ENCODE results near the gene CNOT2. TPM values are rescaled to one million over a fixed set of nuclear protein-coding genes. Genes with fewer than 3 reads are reported as not detected.

Gene CNOT2
- total and polyA plus RNA-seq, 2 experiments from 2014 or later = 110 to 152 TPM

DNA sequence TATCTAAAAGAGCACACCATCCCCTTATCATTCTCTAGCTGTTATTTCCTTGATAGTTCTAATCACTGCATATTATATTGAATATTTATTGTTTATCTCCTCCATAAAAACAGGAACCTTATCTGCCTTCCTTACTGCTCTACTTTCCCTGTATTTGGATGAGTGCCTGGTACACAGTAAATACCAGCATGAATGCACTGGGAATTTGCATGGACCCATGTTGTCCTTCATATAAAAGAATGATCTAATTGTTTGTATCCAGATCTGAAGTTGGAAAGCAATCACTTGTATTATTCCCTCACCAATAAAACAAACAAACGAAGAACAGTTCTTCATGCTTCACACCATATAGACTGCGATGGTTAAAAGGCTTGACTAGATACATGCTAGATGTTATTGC lies 15.3 kb upstream of the CNOT2 start:
- Histone ChIP-seq H4K20me1 (replicated peaks; ENCODE audit: insufficient read depth) (no peaks in the 10 kb centered on the region), H3K27ac (ENCODE audit: low read depth) (no peak overlapping the region), H3K4me2 (no peak overlapping the region), H3K4me1 (ENCODE audit: insufficient read depth) (no peaks in the 10 kb centered on the region), H3K4me3 (no peak overlapping the region), H3K79me2 (replicated peaks; ENCODE audit: insufficient read depth) (no peaks in the 10 kb centered on the region), H3K27me3 (ENCODE audit: insufficient read depth) (no peaks in the 10 kb centered on the region), H3K9me2 (ENCODE audit: insufficient read depth) (no peaks in the 10 kb centered on the region), H3K36me3 (ENCODE audit: insufficient read depth) (no peaks in the 10 kb centered on the region), H3F3A (replicated peaks; ENCODE audit: low read depth) (no peaks in the 10 kb centered on the region), H2AFZ (no peak overlapping the region)
- Mint-ChIP-seq H3K27me3 (ENCODE audit: insufficient read depth, low read depth, poor library complexity) (peaks cover 3% of the 10 kb centered on the region), H3K4me1 (no peaks in the 10 kb centered on the region), H3K4me3 (no peak overlapping the region), H3K27ac (no peak overlapping the region), H3K9me3 (no peaks in the 10 kb centered on the region), H3K36me3 (ENCODE audit: low read depth) (no peaks in the 10 kb centered on the region)
- ATAC-seq (no peak), DNase-seq (ENCODE audit: low spot score) (no peak)
- no peak for TF ChIP-seq REST (IDR thresholded peaks at IDR 0.05; ENCODE audit: unreplicated experiment)
- TF ChIP-seq EZH2phosphoT487 (IDR thresholded peaks at IDR 0.05; ENCODE audit: unreplicated experiment) = no peak
- no peak for TF ChIP-seq JUNB (IDR thresholded peaks at IDR 0.05; ENCODE audit: unreplicated experiment)
- TF ChIP-seq CTCF (conservative IDR thresholded peaks at IDR 0.05; ENCODE audit: low read depth in 2 of 2) = no peak
- TF ChIP-seq NANOG (IDR thresholded peaks at IDR 0.05; ENCODE audit: borderline replicate concordance) = no peak
- TF ChIP-seq EZH2 (IDR thresholded peaks at IDR 0.05; ENCODE audit: low read depth, unreplicated experiment) = no peak
- TF ChIP-seq, protein P1, sequence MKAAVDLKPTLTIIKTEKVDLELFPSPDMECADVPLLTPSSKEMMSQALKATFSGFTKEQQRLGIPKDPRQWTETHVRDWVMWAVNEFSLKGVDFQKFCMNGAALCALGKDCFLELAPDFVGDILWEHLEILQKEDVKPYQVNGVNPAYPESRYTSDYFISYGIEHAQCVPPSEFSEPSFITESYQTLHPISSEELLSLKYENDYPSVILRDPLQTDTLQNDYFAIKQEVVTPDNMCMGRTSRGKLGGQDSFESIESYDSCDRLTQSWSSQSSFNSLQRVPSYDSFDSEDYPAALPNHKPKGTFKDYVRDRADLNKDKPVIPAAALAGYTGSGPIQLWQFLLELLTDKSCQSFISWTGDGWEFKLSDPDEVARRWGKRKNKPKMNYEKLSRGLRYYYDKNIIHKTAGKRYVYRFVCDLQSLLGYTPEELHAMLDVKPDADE (IDR thresholded peaks at IDR 0.05) = no peak
- TF ChIP-seq CREB1 (CRISPR knock-in tag; IDR thresholded peaks at IDR 0.05; ENCODE audit: low read depth) = no peak
- TF ChIP-seq STAT1 (IDR thresholded peaks at IDR 0.05; ENCODE audit: unreplicated experiment) = no peak
- TF ChIP-seq, protein P2, sequence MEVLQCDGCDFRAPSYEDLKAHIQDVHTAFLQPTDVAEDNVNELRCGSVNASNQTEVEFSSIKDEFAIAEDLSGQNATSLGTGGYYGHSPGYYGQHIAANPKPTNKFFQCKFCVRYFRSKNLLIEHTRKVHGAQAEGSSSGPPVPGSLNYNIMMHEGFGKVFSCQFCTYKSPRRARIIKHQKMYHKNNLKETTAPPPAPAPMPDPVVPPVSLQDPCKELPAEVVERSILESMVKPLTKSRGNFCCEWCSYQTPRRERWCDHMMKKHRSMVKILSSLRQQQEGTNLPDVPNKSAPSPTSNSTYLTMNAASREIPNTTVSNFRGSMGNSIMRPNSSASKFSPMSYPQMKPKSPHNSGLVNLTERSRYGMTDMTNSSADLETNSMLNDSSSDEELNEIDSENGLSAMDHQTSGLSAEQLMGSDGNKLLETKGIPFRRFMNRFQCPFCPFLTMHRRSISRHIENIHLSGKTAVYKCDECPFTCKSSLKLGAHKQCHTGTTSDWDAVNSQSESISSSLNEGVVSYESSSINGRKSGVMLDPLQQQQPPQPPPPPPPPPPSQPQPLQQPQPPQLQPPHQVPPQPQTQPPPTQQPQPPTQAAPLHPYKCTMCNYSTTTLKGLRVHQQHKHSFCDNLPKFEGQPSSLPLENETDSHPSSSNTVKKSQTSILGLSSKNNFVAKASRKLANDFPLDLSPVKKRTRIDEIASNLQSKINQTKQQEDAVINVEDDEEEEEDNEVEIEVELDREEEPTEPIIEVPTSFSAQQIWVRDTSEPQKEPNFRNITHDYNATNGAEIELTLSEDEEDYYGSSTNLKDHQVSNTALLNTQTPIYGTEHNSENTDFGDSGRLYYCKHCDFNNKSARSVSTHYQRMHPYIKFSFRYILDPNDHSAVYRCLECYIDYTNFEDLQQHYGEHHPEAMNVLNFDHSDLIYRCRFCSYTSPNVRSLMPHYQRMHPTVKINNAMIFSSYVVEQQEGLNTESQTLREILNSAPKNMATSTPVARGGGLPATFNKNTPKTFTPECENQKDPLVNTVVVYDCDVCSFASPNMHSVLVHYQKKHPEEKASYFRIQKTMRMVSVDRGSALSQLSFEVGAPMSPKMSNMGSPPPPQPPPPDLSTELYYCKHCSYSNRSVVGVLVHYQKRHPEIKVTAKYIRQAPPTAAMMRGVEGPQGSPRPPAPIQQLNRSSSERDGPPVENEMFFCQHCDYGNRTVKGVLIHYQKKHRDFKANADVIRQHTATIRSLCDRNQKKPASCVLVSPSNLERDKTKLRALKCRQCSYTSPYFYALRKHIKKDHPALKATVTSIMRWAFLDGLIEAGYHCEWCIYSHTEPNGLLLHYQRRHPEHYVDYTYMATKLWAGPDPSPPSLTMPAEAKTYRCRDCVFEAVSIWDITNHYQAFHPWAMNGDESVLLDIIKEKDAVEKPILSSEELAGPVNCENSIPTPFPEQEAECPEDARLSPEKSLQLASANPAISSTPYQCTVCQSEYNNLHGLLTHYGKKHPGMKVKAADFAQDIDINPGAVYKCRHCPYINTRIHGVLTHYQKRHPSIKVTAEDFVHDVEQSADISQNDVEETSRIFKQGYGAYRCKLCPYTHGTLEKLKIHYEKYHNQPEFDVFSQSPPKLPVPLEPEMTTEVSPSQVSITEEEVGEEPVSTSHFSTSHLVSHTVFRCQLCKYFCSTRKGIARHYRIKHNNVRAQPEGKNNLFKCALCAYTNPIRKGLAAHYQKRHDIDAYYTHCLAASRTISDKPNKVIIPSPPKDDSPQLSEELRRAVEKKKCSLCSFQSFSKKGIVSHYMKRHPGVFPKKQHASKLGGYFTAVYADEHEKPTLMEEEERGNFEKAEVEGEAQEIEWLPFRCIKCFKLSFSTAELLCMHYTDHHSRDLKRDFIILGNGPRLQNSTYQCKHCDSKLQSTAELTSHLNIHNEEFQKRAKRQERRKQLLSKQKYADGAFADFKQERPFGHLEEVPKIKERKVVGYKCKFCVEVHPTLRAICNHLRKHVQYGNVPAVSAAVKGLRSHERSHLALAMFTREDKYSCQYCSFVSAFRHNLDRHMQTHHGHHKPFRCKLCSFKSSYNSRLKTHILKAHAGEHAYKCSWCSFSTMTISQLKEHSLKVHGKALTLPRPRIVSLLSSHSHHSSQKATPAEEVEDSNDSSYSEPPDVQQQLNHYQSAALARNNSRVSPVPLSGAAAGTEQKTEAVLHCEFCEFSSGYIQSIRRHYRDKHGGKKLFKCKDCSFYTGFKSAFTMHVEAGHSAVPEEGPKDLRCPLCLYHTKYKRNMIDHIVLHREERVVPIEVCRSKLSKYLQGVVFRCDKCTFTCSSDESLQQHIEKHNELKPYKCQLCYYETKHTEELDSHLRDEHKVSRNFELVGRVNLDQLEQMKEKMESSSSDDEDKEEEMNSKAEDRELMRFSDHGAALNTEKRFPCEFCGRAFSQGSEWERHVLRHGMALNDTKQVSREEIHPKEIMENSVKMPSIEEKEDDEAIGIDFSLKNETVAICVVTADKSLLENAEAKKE (CRISPR knock-in tag; IDR thresholded peaks at IDR 0.05) = no peak
- TF ChIP-seq ZNF331 (CRISPR knock-in tag; IDR thresholded peaks at IDR 0.05; ENCODE audit: low read depth) = no peak
- TF ChIP-seq ZNF114 (CRISPR knock-in tag; IDR thresholded peaks at IDR 0.05) = no peak
- TF ChIP-seq POLR2AphosphoS5 (IDR thresholded peaks at IDR 0.05; ENCODE audit: low read depth) = no peak
